Smooth muscle cell (in vitro differentiated cells): ENCODE results near the gene DBNL. TPM values are rescaled to one million over a fixed set of nuclear protein-coding genes. Genes with fewer than 3 reads are reported as not detected.

Source experiments
- DNase-seq: peaks from one replicate; lab custom pipeline; 2025; ENCODE audit not compliant: unreplicated experiment; lab: John Stamatoyannopoulos, UW
- H2AFZ ChIP-seq: fragments of 200-600 bp; sonication (generic); 2 replicates; pipeline ENCODE4 v1.6.0; 2016; ENCODE audit warnings: antibody characterized with exemption, low read depth, mild to moderate bottlenecking
- H3F3A ChIP-seq: fragments of 200-600 bp; sonication (generic); 2 replicates; pipeline ENCODE4 v1.6.0; 2017; ENCODE audit warnings: antibody characterized with exemption, low read depth
- H3K27ac ChIP-seq: fragments of 200-600 bp; sonication (generic); 2 replicates; pipeline ENCODE4 v1.5.1; 2016; ENCODE audit warnings: low read depth, mild to moderate bottlenecking
- H3K27me3 ChIP-seq: fragments of 200-600 bp; sonication (generic); 2 replicates; pipeline ENCODE4 v1.6.1; 2016; ENCODE audit warnings: low read depth, mild to moderate bottlenecking
- H3K36me3 ChIP-seq: fragments of 200-600 bp; sonication (generic); 2 replicates; pipeline ENCODE4 v1.5.1; 2016; ENCODE audit warnings: low read depth
- H3K4me1 ChIP-seq: fragments of 200-600 bp; sonication (generic); 2 replicates; pipeline ENCODE4 v1.5.1; 2016; ENCODE audit warnings: low read depth
- H3K4me2 ChIP-seq: fragments of 200-600 bp; sonication (generic); 2 replicates; pipeline ENCODE4 v1.6.0; 2016; ENCODE audit warnings: mild to moderate bottlenecking
- H3K4me3 ChIP-seq: fragments of 200-600 bp; sonication (generic); 2 replicates; pipeline ENCODE4 v1.5.1; 2016; ENCODE audit warnings: mild to moderate bottlenecking
- H3K79me2 ChIP-seq: fragments of 200-600 bp; sonication (generic); 2 replicates; pipeline ENCODE4 v1.6.0; 2016; ENCODE audit warnings: low read depth, mild to moderate bottlenecking
- H3K9ac ChIP-seq: fragments of 200-600 bp; sonication (generic); 2 replicates; pipeline ENCODE4 v1.6.0; 2016; ENCODE audit warnings: low read depth
- H3K9me3 ChIP-seq: fragments of 200-600 bp; sonication (generic); replicated peaks from 2 replicates; pipeline ENCODE4 v1.5.1; 2016; ENCODE audit warnings: low read depth
- H4K20me1 ChIP-seq: fragments of 200-600 bp; sonication (generic); 2 replicates; pipeline ENCODE4 v1.6.0; 2016; ENCODE audit warnings: low read depth
- WGBS: methylation state at CpG from one replicate; pipeline ENCODE4 v1.1.7; 2016; ENCODE audit warnings: low lambda C conversion rate; 5-methylcytosine and 5-hydroxymethylcytosine counted together
- polyA plus RNA-seq: library from polyadenylated mRNA; unstranded; fragments of >200 nt; fragmentation: Nextera tagmentation; extraction: Ambion mirVana; gene quantifications from 2 replicates; pipeline ENCODE4 v1.2.1, GENCODE V29; 2016
- total RNA-seq: library from RNA; depleted of rRNA; stranded (reverse); fragments of >200 nt; gene quantifications from 2 replicates; pipeline ENCODE4 v1.2.3, GENCODE V29; 2014
- TF ChIP-seq, protein P1 (sequence below): fragments of 200-600 bp; sonication (generic); IDR thresholded peaks from 2 replicates; pipeline ENCODE4 v1.5.1; 2017; ENCODE audit warnings: borderline replicate concordance, mild to moderate bottlenecking, antibody characterized with exemption; ENCODE audit not compliant: insufficient read depth, poor library complexity, severe bottlenecking

The DBNL gene
- total and polyA plus RNA-seq, 2 experiments from 2014 or later = 55.1 to 98.4 TPM

DNA sequence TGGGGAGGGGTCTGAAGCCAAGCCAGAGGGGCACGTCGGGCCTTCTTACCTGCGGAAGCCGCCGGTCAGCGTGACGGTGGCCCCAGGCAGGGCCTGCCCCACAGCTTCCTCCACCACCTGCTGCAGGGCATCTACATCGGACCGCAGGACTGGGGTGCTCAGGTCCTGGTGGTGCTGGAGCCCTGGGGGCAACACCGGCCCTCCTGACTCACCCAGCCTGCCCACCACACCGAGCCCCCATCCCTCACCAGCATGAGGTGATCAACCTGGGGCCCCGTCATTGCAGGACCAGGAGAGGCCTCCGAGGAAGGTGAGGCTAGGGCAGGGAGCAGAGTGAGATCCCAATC, 29.8 kb downstream of the DBNL start:
- H3K36me3 ChIP-seq = no peaks in the 10 kb centered on the region
- H3K9me3 ChIP-seq = no peaks in the 10 kb centered on the region
- no peaks in the 10 kb centered on the region for H3F3A ChIP-seq
- H4K20me1 ChIP-seq = no peaks in the 10 kb centered on the region
- no peaks in the 10 kb centered on the region for H3K27me3 ChIP-seq
- no peak overlapping the region for H2AFZ ChIP-seq
- H3K27ac ChIP-seq = no peak overlapping the region
- DNase-seq = no peak
- H3K4me2 ChIP-seq = no peak overlapping the region
- H3K9ac ChIP-seq = no peak overlapping the region
- H3K79me2 ChIP-seq = no peaks in the 10 kb centered on the region
- TF ChIP-seq, protein P1, sequence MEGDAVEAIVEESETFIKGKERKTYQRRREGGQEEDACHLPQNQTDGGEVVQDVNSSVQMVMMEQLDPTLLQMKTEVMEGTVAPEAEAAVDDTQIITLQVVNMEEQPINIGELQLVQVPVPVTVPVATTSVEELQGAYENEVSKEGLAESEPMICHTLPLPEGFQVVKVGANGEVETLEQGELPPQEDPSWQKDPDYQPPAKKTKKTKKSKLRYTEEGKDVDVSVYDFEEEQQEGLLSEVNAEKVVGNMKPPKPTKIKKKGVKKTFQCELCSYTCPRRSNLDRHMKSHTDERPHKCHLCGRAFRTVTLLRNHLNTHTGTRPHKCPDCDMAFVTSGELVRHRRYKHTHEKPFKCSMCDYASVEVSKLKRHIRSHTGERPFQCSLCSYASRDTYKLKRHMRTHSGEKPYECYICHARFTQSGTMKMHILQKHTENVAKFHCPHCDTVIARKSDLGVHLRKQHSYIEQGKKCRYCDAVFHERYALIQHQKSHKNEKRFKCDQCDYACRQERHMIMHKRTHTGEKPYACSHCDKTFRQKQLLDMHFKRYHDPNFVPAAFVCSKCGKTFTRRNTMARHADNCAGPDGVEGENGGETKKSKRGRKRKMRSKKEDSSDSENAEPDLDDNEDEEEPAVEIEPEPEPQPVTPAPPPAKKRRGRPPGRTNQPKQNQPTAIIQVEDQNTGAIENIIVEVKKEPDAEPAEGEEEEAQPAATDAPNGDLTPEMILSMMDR = no peak
- H3K4me1 ChIP-seq = no peaks in the 10 kb centered on the region
- H3K4me3 ChIP-seq = no peak overlapping the region
- 92% methylated on average over 13 of the region's 13 CpGs for WGBS

DNA sequence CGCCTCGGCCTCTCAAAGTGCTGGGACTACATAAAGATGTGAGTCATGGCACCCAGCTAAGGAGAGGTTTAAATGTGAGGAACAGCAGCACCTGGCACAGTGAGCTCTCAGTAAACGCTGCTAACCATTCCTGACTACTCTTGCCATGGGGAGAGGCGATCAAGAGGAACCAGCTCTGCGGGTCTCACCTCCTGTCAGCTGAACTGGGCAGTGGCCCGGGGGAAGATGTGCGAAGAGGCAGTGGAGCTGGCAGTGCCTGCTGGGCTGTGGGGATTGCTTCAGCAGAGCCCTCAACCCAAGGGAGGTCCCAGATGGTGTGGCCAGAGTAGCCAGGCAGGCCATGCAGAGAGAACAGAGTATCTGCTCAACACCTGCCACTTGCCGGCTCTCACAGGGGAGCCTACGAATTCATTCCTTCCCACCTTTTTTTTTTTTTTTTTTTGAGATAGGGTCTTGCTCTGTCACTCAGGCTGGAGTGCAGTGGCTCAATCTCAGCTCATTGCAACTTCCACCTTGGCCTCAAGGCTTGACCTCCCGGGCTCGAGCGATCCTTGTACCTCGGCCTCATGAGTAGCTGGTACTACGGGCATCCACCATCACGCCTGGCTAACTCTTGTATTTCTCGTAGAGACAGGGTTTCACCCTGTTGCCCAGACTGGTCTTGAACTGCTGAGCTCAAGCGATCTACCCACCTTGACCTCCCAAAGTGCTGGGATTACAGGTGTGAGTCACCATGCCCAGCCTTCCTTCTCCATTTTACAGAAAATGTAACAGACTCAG, 31.0 kb downstream of the DBNL start:
- no peaks in the 10 kb centered on the region for H4K20me1 ChIP-seq
- no peaks in the 10 kb centered on the region for H3F3A ChIP-seq
- H3K4me2 ChIP-seq = no peak overlapping the region
- TF ChIP-seq, protein P1 = no peak
- no peaks in the 10 kb centered on the region for H3K79me2 ChIP-seq
- no peak overlapping the region for H3K4me3 ChIP-seq
- H3K27ac ChIP-seq = no peak overlapping the region
- no peaks in the 10 kb centered on the region for H3K9me3 ChIP-seq
- H3K36me3 ChIP-seq = no peaks in the 10 kb centered on the region
- H2AFZ ChIP-seq = no peak overlapping the region
- no peaks in the 10 kb centered on the region for H3K27me3 ChIP-seq
- no peaks in the 10 kb centered on the region for H3K4me1 ChIP-seq
- no peak for DNase-seq
- WGBS = 91% methylated on average over 17 of the region's 17 CpGs
- H3K9ac ChIP-seq = no peak overlapping the region

DNA sequence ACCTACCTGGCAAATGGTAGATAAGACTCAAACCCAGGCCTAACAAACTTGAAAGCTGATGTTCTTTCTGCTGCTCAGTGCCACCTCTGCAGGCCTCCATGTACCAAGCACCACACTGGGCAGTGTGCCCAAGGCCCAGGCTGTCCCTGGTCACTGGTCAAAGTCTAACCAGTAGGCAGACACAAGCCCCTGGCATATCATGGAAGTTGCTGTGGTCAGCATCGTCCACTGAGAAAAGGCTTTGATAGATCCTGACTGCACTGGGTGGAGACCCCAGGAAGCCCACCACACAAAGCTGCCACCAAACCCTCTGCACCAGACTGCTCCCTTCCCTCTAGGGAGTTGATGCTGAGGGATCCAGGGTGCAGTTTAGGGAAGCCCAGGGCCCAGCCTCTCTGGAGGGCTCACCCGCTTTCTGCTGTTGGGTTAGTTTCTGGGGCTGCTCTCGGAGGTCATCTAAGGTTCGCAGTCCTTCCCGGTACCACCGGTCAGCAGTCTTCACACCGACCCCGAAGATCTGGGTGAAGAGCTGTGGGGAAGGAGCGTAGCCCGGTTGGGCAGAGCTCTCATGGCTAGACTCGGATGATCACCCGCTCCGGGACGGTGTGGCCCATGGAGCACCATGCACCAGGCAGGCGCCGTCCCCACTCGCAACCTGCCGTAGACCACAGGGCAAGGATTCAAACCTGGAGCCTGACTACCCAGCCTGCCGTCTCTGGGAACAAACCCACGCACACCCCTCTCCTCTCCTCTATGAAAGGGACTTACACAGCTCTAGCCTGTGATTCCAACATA, 31.8 kb downstream of the DBNL start:
- 96% methylated on average over 20 of the region's 20 CpGs for WGBS
- H3K27me3 ChIP-seq = no peaks in the 10 kb centered on the region
- no peaks in the 10 kb centered on the region for H4K20me1 ChIP-seq
- DNase-seq = no peak
- no peak overlapping the region for H2AFZ ChIP-seq
- TF ChIP-seq, protein P1 = no peak
- no peak overlapping the region for H3K9ac ChIP-seq
- no peaks in the 10 kb centered on the region for H3K36me3 ChIP-seq
- H3K9me3 ChIP-seq = no peaks in the 10 kb centered on the region
- H3K27ac ChIP-seq = no peak overlapping the region
- H3K4me2 ChIP-seq = no peak overlapping the region
- peaks cover 3% of the 10 kb centered on the region for H3K4me1 ChIP-seq
- H3K4me3 ChIP-seq = no peak overlapping the region
- H3F3A ChIP-seq = no peaks in the 10 kb centered on the region
- H3K79me2 ChIP-seq = peaks cover 2% of the 10 kb centered on the region
